K562 (cell line): ENCODE measurements around the gene TXNL1. TPM values are rescaled to one million over a fixed set of nuclear protein-coding genes. Genes with fewer than 3 reads are reported as not detected.
A peak's percentile ranks its signal among the peaks of the same experiment; 100 is the strongest.

Experiments used
- CBX1 ChIP-seq: sonication (generic); IDR thresholded peaks from 2 replicates; pipeline ENCODE4 v1.6.1; 2016; ENCODE audit warnings: antibody characterized with exemption, low read depth, mild to moderate bottlenecking
- CEBPG ChIP-seq, 3 experiments: fragments of 200-800 bp in 1 of 3; sonication (Bioruptor generic) in 1 of 3; sonication (generic) in 1 of 3; formaldehyde crosslinking in 1 of 3; IDR thresholded peaks in 2 of 3; conservative IDR thresholded peaks in 1 of 3; 2 replicates each; pipeline versions ENCODE4 v1.6.1 to v1.8.0; 2016 to 2022; ENCODE audit warnings: missing compliant biosample characterization in 2 of 3, missing genetic modification characterization in 2 of 3, mild to moderate bottlenecking in 1 of 3, missing genetic modification reagents in 1 of 3
- EWSR1 ChIP-seq: fragments of 450-650 bp; IDR thresholded peaks from 2 replicates; pipeline ENCODE4 v1.6.1; 2018; ENCODE audit warnings: borderline replicate concordance, mild to moderate bottlenecking, low read depth, moderate library complexity; ENCODE audit not compliant: partially characterized antibody
- FOXA1 ChIP-seq: fragments of 450-650 bp; IDR thresholded peaks from 2 replicates; pipeline ENCODE4 v1.6.1; 2016; ENCODE audit warnings: mild to moderate bottlenecking, borderline replicate concordance
- MAFF ChIP-seq: IDR thresholded peaks from 2 replicates; pipeline ENCODE4 v1.6.1; 2012; ENCODE audit warnings: low read length, improper control_type of control experiment
- NR2F6 ChIP-seq: fragments of 450-650 bp; formaldehyde crosslinking; IDR thresholded peaks from 2 replicates; pipeline ENCODE4 v1.4.0; 2020; ENCODE audit warnings: mild to moderate bottlenecking
- NR4A1 ChIP-seq, 2 experiments: fragments of 250-450 bp in 1 of 2; fragments of 450-650 bp in 1 of 2; sonication (Bioruptor Pico) in 1 of 2; IDR thresholded peaks; 2 replicates each; pipeline versions ENCODE4 v1.4.0 to v1.6.1; 2016 to 2020; ENCODE audit warnings: mild to moderate bottlenecking in 2 of 2, missing compliant biosample characterization in 1 of 2, missing genetic modification characterization in 1 of 2, moderate library complexity in 1 of 2
- POLR2A ChIP-seq: fragments of 450-650 bp; conservative IDR thresholded peaks from 2 replicates; pipeline ENCODE4 v1.6.1; 2016
- PTRF ChIP-seq: fragments of 450-650 bp; IDR thresholded peaks from 2 replicates; pipeline ENCODE4 v1.6.1; 2016; ENCODE audit warnings: mild to moderate bottlenecking, missing genetic modification characterization, missing compliant biosample characterization
- SIRT6 ChIP-seq: IDR thresholded peaks from one replicate; pipeline ENCODE4 v1.6.1; 2012; ENCODE audit warnings: low read depth, mild to moderate bottlenecking, control low read depth, inconsistent platforms, low read length, moderate library complexity
- ZFX ChIP-seq: sonication (generic); formaldehyde crosslinking; IDR thresholded peaks from 2 replicates; pipeline ENCODE4 v1.8.0; 2022; ENCODE audit warnings: mild to moderate bottlenecking, missing genetic modification reagents, moderate library complexity
- ZKSCAN3 ChIP-seq: fragments of 250-450 bp; sonication (Bioruptor Pico); IDR thresholded peaks from 2 replicates; pipeline ENCODE4 v1.4.0; 2020
- ZKSCAN8 ChIP-seq: fragments of 200-800 bp; sonication (Bioruptor generic); IDR thresholded peaks from 2 replicates; pipeline ENCODE4 v1.6.1; 2016; ENCODE audit warnings: missing genetic modification characterization, missing compliant biosample characterization
- ZNF707 ChIP-seq: fragments of 250-450 bp; sonication (Bioruptor Pico); conservative IDR thresholded peaks from 2 replicates; pipeline ENCODE4 v1.8.0; 2022; ENCODE audit warnings: inconsistent platforms, mild to moderate bottlenecking, moderate library complexity
- polyA plus RNA-seq, 8 experiments: library from polyadenylated mRNA; depleted of rRNA in 4 of 8; stranded (reverse) in 5 of 8; unstranded in 3 of 8; fragments of >200 nt; fragmentation: Nextera tagmentation in 2 of 8; fragmentation: Illumina TruSeq in 1 of 8; extraction: Ambion mirVana in 2 of 8; extraction: Trizol in 1 of 8; gene quantifications; 2 replicates each; pipeline versions ENCODE4 v1.2.1 to v1.2.3, GENCODE V29; 2011 to 2014; ENCODE audit warnings: inconsistent platforms in 1 of 8, missing spikeins in 1 of 8
- total RNA-seq, 7 experiments: library from RNA; depleted of rRNA in 6 of 7; stranded (reverse); fragments of >200 nt in 6 of 7; fragmentation: Illumina TruSeq in 2 of 7; extraction: Trizol in 2 of 7; gene quantifications; 2 replicates each; pipeline versions ENCODE4 v1.2.1 to v1.2.3, GENCODE V29; 2011 to 2021; ENCODE audit warnings: low replicate concordance in 1 of 7
- TF ChIP-seq, protein P1 (sequence below): fragments of 450-650 bp; formaldehyde crosslinking; IDR thresholded peaks from 2 replicates; pipeline ENCODE4 v1.4.0; 2022; ENCODE audit warnings: missing genetic modification characterization
- TF ChIP-seq, protein P2 (sequence below): sonication (generic); formaldehyde crosslinking; IDR thresholded peaks from 2 replicates; pipeline ENCODE4 v1.8.1; 2023; ENCODE audit warnings: mild to moderate bottlenecking, missing genetic modification reagents, moderate library complexity
- TF ChIP-seq, protein P3 (sequence below): sonication (generic); IDR thresholded peaks from 2 replicates; pipeline ENCODE4 v1.6.1; 2016
- TF ChIP-seq, protein P4 (sequence below): sonication (generic); formaldehyde crosslinking; IDR thresholded peaks from 2 replicates; pipeline ENCODE4 v1.8.1; 2023; ENCODE audit warnings: mild to moderate bottlenecking, missing genetic modification reagents

Gene TXNL1
- total and polyA plus RNA-seq, 9 of the 15 experiments (the other 6 are each of a cell fraction or from before 2014, with no cell fraction given) = 45.4 to 103 (median 65.7) TPM

DNA sequence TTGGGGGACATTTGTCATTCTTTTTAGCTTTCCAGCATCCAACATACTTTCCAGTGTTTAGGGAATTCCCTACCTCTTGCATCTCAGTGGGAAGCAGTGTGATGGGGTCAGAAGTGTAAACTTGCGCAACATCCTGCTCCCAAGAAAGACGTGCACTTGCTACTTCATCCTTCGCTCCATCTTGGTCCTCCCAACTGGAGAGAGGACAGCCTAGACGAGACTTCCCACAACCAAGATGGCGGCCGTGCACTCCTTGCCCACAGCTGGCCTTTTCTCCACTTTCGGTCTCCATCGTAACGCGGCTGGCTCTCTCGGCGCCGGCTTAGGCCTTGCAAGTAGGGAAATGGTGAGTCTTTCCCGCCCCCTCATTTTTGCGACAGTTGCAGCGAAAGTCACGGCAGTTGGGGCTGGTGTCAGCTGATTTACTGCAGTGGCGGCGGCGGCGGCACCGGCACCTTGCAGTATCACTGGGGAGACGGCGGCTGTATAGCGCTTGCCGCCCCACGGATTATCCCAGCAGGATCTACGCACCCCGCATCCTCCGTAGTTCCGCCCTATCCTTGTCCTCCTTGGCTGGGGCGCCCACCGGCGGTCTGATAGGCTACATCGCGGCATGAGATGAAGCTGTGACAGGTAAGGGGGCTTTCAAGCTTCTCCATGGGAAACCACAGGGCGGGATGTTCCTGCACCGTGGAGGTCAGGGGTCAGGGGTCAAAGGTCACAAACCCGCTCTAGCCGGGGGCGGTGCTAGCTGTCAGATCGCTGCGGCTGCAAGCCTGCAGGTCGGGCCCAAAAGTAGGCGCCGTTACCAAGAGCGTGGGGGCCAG lies 12.8 kb upstream of the TXNL1 start, which contains the start of gene WDR7 (continued):
- TF ChIP-seq, protein P1, sequence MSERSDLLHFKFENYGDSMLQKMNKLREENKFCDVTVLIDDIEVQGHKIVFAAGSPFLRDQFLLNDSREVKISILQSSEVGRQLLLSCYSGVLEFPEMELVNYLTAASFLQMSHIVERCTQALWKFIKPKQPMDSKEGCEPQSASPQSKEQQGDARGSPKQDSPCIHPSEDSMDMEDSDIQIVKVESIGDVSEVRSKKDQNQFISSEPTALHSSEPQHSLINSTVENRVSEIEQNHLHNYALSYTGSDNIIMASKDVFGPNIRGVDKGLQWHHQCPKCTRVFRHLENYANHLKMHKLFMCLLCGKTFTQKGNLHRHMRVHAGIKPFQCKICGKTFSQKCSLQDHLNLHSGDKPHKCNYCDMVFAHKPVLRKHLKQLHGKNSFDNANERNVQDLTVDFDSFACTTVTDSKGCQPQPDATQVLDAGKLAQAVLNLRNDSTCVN (CRISPR knock-in tag) = no peak
- TF ChIP-seq SIRT6 = no peak
- no peak for TF ChIP-seq ZKSCAN3
- no peak for TF ChIP-seq FOXA1
- peak; percentile 87 for TF ChIP-seq NR2F6 (CRISPR knock-in tag)
- no peak for TF ChIP-seq MAFF
- TF ChIP-seq, protein P2, sequence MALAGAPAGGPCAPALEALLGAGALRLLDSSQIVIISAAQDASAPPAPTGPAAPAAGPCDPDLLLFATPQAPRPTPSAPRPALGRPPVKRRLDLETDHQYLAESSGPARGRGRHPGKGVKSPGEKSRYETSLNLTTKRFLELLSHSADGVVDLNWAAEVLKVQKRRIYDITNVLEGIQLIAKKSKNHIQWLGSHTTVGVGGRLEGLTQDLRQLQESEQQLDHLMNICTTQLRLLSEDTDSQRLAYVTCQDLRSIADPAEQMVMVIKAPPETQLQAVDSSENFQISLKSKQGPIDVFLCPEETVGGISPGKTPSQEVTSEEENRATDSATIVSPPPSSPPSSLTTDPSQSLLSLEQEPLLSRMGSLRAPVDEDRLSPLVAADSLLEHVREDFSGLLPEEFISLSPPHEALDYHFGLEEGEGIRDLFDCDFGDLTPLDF (CRISPR knock-in tag) = 0 out of 2 replicates have a peak, but pooled peaks have one; percentile 55
- TF ChIP-seq, protein P3, sequence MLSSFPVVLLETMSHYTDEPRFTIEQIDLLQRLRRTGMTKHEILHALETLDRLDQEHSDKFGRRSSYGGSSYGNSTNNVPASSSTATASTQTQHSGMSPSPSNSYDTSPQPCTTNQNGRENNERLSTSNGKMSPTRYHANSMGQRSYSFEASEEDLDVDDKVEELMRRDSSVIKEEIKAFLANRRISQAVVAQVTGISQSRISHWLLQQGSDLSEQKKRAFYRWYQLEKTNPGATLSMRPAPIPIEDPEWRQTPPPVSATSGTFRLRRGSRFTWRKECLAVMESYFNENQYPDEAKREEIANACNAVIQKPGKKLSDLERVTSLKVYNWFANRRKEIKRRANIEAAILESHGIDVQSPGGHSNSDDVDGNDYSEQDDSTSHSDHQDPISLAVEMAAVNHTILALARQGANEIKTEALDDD = no peak
- no peak for TF ChIP-seq NR4A1 (CRISPR knock-in tag; IDR thresholded peaks at IDR 0.05)
- no peak for TF ChIP-seq NR4A1 (tag; IDR thresholded peaks at IDR 0.05)
- no peak for TF ChIP-seq ZKSCAN8 (CRISPR knock-in tag)
- TF ChIP-seq ZNF707 (CRISPR knock-in tag) = no peak
- no peak for TF ChIP-seq PTRF (tag)
- TF ChIP-seq ZFX (CRISPR knock-in tag) = 0 out of 2 replicates have a peak, but pooled peaks have one; percentile 8
- TF ChIP-seq EWSR1 = no peak
- peak; percentile 77 for TF ChIP-seq CEBPG (CRISPR knock-in tag; IDR thresholded peaks at IDR 0.05)
- peak; percentile 96 to 97 for TF ChIP-seq CEBPG (tag; conservative IDR thresholded peaks at IDR 0.05 in 1 of 2, IDR thresholded peaks at IDR 0.05 in 1 of 2)
- peak; percentile 79 for TF ChIP-seq POLR2A
- TF ChIP-seq CBX1 = no peak
- TF ChIP-seq, protein P4, sequence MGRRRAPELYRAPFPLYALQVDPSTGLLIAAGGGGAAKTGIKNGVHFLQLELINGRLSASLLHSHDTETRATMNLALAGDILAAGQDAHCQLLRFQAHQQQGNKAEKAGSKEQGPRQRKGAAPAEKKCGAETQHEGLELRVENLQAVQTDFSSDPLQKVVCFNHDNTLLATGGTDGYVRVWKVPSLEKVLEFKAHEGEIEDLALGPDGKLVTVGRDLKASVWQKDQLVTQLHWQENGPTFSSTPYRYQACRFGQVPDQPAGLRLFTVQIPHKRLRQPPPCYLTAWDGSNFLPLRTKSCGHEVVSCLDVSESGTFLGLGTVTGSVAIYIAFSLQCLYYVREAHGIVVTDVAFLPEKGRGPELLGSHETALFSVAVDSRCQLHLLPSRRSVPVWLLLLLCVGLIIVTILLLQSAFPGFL = peak; percentile 91; the same call in 1 of the 2 replicates
